ENCODE measurements around the gene HK1. TPM values are rescaled to one million over a fixed set of nuclear protein-coding genes. Genes with fewer than 3 reads are reported as not detected.

Gene HK1
- total and polyA plus RNA-seq, 4 experiments from 2014 or later = 68.6 to 156 (median 112) TPM

GRCh38 chr10:69374242-69374641, 95.9 kb downstream of the HK1 start:
- Mint-ChIP-seq H3K36me3 (peaks cover 54 to 80% of the 10 kb centered on the region in 2 donors), H3K9me3 (no peaks in the 10 kb centered on the region), H3K4me3 (no peak overlapping the region), H3K27ac (peak overlapping the region in 5 of 7 donors; percentile 12 to 70 (median 49)), H3K27me3 (no peaks in the 10 kb centered on the region), H3K4me1 (peaks cover 0 to 14% (median 3%) of the 10 kb centered on the region in 4 donors)
- DNase-seq = no peak
- Histone ChIP-seq H3K4me1 (ENCODE audit: insufficient read depth, low read length) (no peaks in the 10 kb centered on the region), H3K27me3 (ENCODE audit: insufficient read depth, low read length) (no peaks in the 10 kb centered on the region), H3K9me3 (ENCODE audit: control insufficient read depth in 1 of 2, low read length in 2 of 2) (no peaks in the 10 kb centered on the region), H3K4me3 (ENCODE audit: low read length in 2 of 2) (no peak overlapping the region), H3K27ac (ENCODE audit: low read depth, low read length) (no peak overlapping the region), H3K36me3 (ENCODE audit: insufficient read depth, low read length) (peaks cover 61% of the 10 kb centered on the region)
- intact Hi-C loops (cut with micrococcal nuclease) = no loop called here
- ChIA-PET POLR2A (ENCODE audit: partially characterized antibody) (no interaction called here), CTCF (ENCODE audit: partially characterized antibody) (no interaction called here)

GRCh38 chr10:69374931-69375306, 96.6 kb downstream of the HK1 start:
- no peaks in the 10 kb centered on the region for H3K27me3 ChIP-seq (ENCODE audit: insufficient read depth, low read length)
- no peaks in the 10 kb centered on the region for H3K9me3 Mint-ChIP-seq
- H3K4me3 ChIP-seq (ENCODE audit: low read length in 2 of 2) = no peak overlapping the region
- peaks cover 53 to 82% of the 10 kb centered on the region in 2 donors for H3K36me3 Mint-ChIP-seq
- H3K27me3 Mint-ChIP-seq = no peaks in the 10 kb centered on the region
- no peak for DNase-seq
- no peak overlapping the region for H3K4me3 Mint-ChIP-seq
- CTCF ChIA-PET (ENCODE audit: partially characterized antibody) = no interaction called here
- H3K27ac ChIP-seq (ENCODE audit: low read depth, low read length) = no peak overlapping the region
- H3K4me1 ChIP-seq (ENCODE audit: insufficient read depth, low read length) = no peaks in the 10 kb centered on the region
- intact Hi-C loops (cut with micrococcal nuclease) = no loop called here
- no peaks in the 10 kb centered on the region for H3K9me3 ChIP-seq (ENCODE audit: control insufficient read depth in 1 of 2, low read length in 2 of 2)
- peaks cover 66% of the 10 kb centered on the region for H3K36me3 ChIP-seq (ENCODE audit: insufficient read depth, low read length)
- H3K4me1 Mint-ChIP-seq = peaks cover 0 to 14% (median 2%) of the 10 kb centered on the region in 4 donors
- peak overlapping the region in 6 of 7 donors; percentile 41 to 71 (median 56) for H3K27ac Mint-ChIP-seq
- POLR2A ChIA-PET (ENCODE audit: partially characterized antibody) = no interaction called here

DNA sequence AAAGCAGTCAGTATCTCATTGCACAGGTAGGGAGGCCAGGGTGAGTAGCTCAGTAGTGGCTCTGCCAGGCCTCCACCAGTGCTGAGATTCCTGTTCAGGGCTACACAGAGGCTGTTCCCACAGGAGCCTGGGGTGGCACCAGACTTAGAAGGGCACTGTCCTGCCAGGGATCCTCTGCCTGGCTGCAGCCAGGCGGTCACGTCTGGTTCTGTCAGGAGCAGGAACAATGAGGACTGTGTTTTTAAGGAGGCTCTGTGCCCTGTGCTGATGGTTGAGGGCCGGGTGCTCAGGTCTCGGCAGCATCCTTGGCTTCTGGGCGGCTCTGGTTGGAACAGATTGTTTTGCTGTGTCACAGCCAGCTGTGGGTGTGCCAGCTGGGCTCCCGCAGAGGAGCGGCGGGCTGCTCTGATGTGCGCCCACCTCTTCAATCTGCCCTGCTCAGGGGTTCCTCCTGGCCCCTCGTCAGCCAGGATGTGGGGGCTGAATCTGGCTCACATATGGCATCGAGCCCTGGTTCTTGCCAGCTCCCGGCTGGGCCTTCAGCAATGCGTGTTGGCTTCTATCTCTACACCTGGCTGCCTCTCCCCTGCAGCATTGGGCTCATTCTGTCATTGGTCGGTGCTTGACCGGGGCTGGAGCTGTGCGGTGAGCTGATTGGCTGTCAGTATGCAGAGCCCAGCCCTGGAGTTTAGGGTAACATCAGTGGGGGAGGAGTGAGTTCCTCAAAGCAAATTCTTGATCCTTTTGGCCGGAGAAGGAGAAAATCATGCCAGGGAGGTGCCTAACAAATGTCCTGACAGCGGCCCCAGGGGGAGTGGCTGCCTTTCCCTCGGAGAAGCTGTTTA, 97.2 kb downstream of the HK1 start:
- Histone ChIP-seq H3K36me3 (ENCODE audit: insufficient read depth, low read length) (peaks cover 66% of the 10 kb centered on the region), H3K9me3 (ENCODE audit: control insufficient read depth in 1 of 2, low read length in 2 of 2) (no peaks in the 10 kb centered on the region), H3K4me3 (ENCODE audit: low read length in 2 of 2) (no peak overlapping the region), H3K4me1 (ENCODE audit: insufficient read depth, low read length) (no peaks in the 10 kb centered on the region), H3K27ac (ENCODE audit: low read depth, low read length) (no peak overlapping the region), H3K27me3 (ENCODE audit: insufficient read depth, low read length) (no peaks in the 10 kb centered on the region)
- peak overlapping the region in 5 of 7 donors; percentile 18 to 82 (median 49) for H3K27ac Mint-ChIP-seq
- intact Hi-C loops (cut with micrococcal nuclease) = no loop called here
- CTCF ChIA-PET (ENCODE audit: partially characterized antibody) = interaction anchor here (1.1 kb wide), 1 partner anchor 140 kb away, joined by 3 read pairs; no protein-coding TSS in a partner anchor
- H3K27me3 Mint-ChIP-seq = no peaks in the 10 kb centered on the region
- H3K9me3 Mint-ChIP-seq = no peaks in the 10 kb centered on the region
- H3K36me3 Mint-ChIP-seq = peaks cover 53 to 81% of the 10 kb centered on the region in 2 donors
- peaks cover 0 to 14% (median 2%) of the 10 kb centered on the region in 4 donors for H3K4me1 Mint-ChIP-seq
- DNase-seq = no peak
- POLR2A ChIA-PET (ENCODE audit: partially characterized antibody) = no interaction called here
- no peak overlapping the region for H3K4me3 Mint-ChIP-seq

DNA sequence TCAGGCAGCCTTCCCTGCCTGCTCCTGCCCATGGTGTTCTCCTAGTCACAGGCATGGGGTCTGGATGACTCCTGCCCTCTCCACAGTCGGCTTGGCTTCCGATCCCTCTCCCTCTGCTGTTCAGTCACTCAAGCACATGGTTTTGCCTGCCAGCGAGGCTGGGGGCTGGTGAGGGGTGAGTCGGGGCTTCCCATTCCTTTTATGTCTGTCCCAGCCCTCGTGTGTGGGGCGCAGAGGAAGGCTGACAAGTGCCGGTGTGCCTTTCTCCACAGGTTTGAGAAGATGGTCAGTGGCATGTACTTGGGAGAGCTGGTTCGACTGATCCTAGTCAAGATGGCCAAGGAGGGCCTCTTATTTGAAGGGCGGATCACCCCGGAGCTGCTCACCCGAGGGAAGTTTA, 98.4 kb downstream of the HK1 start:
- CTCF ChIA-PET (ENCODE audit: partially characterized antibody) = interaction anchor here (1.1 kb wide), 1 partner anchor 139 kb away, joined by 3 read pairs; no protein-coding TSS in a partner anchor
- DNase-seq = no peak
- H3K27me3 Mint-ChIP-seq = no peaks in the 10 kb centered on the region
- peaks cover 62% of the 10 kb centered on the region for H3K36me3 ChIP-seq (ENCODE audit: insufficient read depth, low read length)
- H3K4me1 ChIP-seq (ENCODE audit: insufficient read depth, low read length) = no peaks in the 10 kb centered on the region
- no peak overlapping the region for H3K27ac ChIP-seq (ENCODE audit: low read depth, low read length)
- H3K4me3 Mint-ChIP-seq = no peak overlapping the region
- peaks cover 49 to 77% of the 10 kb centered on the region in 2 donors for H3K36me3 Mint-ChIP-seq
- intact Hi-C loops (cut with micrococcal nuclease) = no loop called here
- H3K9me3 ChIP-seq (ENCODE audit: control insufficient read depth in 1 of 2, low read length in 2 of 2) = no peaks in the 10 kb centered on the region
- no peak overlapping the region for H3K4me3 ChIP-seq (ENCODE audit: low read length in 2 of 2)
- H3K27me3 ChIP-seq (ENCODE audit: insufficient read depth, low read length) = no peaks in the 10 kb centered on the region
- H3K27ac Mint-ChIP-seq = peak overlapping the region in 4 of 7 donors; percentile 52 to 84 (median 71)
- POLR2A ChIA-PET (ENCODE audit: partially characterized antibody) = no interaction called here
- peaks cover 0 to 11% (median 1%) of the 10 kb centered on the region in 4 donors for H3K4me1 Mint-ChIP-seq
- no peaks in the 10 kb centered on the region for H3K9me3 Mint-ChIP-seq

DNA sequence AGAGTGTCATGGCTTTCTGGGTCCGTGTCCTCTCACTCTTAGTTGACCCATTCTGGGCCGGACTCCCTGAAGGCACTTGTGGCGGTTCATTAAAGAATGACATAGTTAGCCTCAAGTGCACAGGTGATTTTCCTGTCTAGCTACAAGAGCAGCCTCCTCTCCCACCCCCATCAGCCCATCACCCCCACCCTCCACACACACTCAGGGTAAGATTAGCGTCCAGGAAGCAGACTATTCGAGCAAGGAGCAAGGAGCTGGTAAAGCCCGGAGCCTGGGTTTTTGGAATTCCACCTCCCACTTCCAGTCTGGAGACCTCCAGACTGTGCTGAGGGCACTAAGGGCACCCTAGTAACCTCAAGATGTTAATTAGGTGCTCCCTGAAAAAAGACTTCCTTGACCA, 98.9 kb downstream of the HK1 start:
- ChIA-PET POLR2A (ENCODE audit: partially characterized antibody) (no interaction called here), CTCF (ENCODE audit: partially characterized antibody) (no interaction called here)
- Mint-ChIP-seq H3K4me1 (peaks cover 0 to 5% (median 1%) of the 10 kb centered on the region in 4 donors), H3K27me3 (no peaks in the 10 kb centered on the region), H3K27ac (peak overlapping the region in 3 of 7 donors; percentile 29 to 57 (median 29)), H3K36me3 (peaks cover 45 to 77% of the 10 kb centered on the region in 2 donors), H3K9me3 (no peaks in the 10 kb centered on the region), H3K4me3 (no peak overlapping the region)
- intact Hi-C loops (cut with micrococcal nuclease) = no loop called here
- Histone ChIP-seq H3K36me3 (ENCODE audit: insufficient read depth, low read length) (peaks cover 65% of the 10 kb centered on the region), H3K4me1 (ENCODE audit: insufficient read depth, low read length) (no peaks in the 10 kb centered on the region), H3K9me3 (ENCODE audit: control insufficient read depth in 1 of 2, low read length in 2 of 2) (no peaks in the 10 kb centered on the region), H3K27ac (ENCODE audit: low read depth, low read length) (no peak overlapping the region), H3K4me3 (ENCODE audit: low read length in 2 of 2) (no peak overlapping the region), H3K27me3 (ENCODE audit: insufficient read depth, low read length) (no peaks in the 10 kb centered on the region)
- no peak for DNase-seq

- ChIA-PET POLR2A (ENCODE audit: partially characterized antibody) (no interaction called here), CTCF (ENCODE audit: partially characterized antibody) (no interaction called here)
- Mint-ChIP-seq H3K4me1 (peaks cover 0 to 4% (median 1%) of the 10 kb centered on the region in 4 donors), H3K36me3 (peaks cover 51 to 80% of the 10 kb centered on the region in 2 donors), H3K4me3 (no peak overlapping the region), H3K9me3 (no peaks in the 10 kb centered on the region), H3K27me3 (no peaks in the 10 kb centered on the region), H3K27ac (peak overlapping the region in 6 of 7 donors; percentile 9 to 75 (median 52))
- DNase-seq = no peak
- Histone ChIP-seq H3K27me3 (ENCODE audit: insufficient read depth, low read length) (no peaks in the 10 kb centered on the region), H3K4me1 (ENCODE audit: insufficient read depth, low read length) (no peaks in the 10 kb centered on the region), H3K4me3 (ENCODE audit: low read length in 2 of 2) (no peak overlapping the region), H3K36me3 (ENCODE audit: insufficient read depth, low read length) (peaks cover 72% of the 10 kb centered on the region), H3K9me3 (ENCODE audit: control insufficient read depth in 1 of 2, low read length in 2 of 2) (no peaks in the 10 kb centered on the region), H3K27ac (ENCODE audit: low read depth, low read length) (no peak overlapping the region)
- intact Hi-C loops (cut with micrococcal nuclease) = no loop called here
These were observed 99.6 kb downstream of the HK1 start for GRCh38 chr10:69377933-69378332.

DNA sequence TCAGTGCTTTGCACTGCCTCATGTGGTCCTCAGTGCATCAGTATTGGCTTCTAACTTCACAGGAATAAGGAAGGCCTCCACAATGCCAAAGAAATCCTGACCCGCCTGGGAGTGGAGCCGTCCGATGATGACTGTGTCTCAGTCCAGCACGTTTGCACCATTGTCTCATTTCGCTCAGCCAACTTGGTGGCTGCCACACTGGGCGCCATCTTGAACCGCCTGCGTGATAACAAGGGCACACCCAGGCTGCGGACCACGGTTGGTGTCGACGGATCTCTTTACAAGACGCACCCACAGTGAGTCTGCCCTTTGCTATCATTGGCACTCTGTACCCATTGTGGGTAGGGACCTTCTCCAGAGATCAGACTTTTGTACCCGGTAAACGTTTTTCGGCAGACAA, 101.5 kb downstream of the HK1 start:
- POLR2A ChIA-PET (ENCODE audit: partially characterized antibody) = no interaction called here
- H3K4me1 ChIP-seq (ENCODE audit: insufficient read depth, low read length) = no peaks in the 10 kb centered on the region
- H3K9me3 Mint-ChIP-seq = peaks cover 0 to 1% (median 0%) of the 10 kb centered on the region in 8 donors
- H3K9me3 ChIP-seq (ENCODE audit: control insufficient read depth in 1 of 2, low read length in 2 of 2) = no peaks in the 10 kb centered on the region
- peaks cover 55 to 82% of the 10 kb centered on the region in 2 donors for H3K36me3 Mint-ChIP-seq
- no peaks in the 10 kb centered on the region for H3K27me3 Mint-ChIP-seq
- H3K27ac Mint-ChIP-seq = peak overlapping the region in 4 of 7 donors; percentile 27 to 74 (median 57)
- no peaks in the 10 kb centered on the region for H3K27me3 ChIP-seq (ENCODE audit: insufficient read depth, low read length)
- DNase-seq = no peak
- H3K4me3 ChIP-seq (ENCODE audit: low read length in 2 of 2) = no peak overlapping the region
- H3K4me3 Mint-ChIP-seq = no peak overlapping the region
- H3K4me1 Mint-ChIP-seq = no peaks in the 10 kb centered on the region
- peaks cover 82% of the 10 kb centered on the region for H3K36me3 ChIP-seq (ENCODE audit: insufficient read depth, low read length)
- no peak overlapping the region for H3K27ac ChIP-seq (ENCODE audit: low read depth, low read length)
- intact Hi-C loops (cut with micrococcal nuclease) = no loop called here
- CTCF ChIA-PET (ENCODE audit: partially characterized antibody) = no interaction called here
